HCT116 (cell line): Measurements from ENCODE around the gene RTL1.

Source experiments
- CBX3 ChIP-seq: IDR thresholded peaks from 2 replicates; pipeline ENCODE4 v1.6.1; 2012; ENCODE audit warnings: low read depth
- ELF1 ChIP-seq: IDR thresholded peaks from 2 replicates; pipeline ENCODE4 v1.6.1; 2012; ENCODE audit warnings: low read depth, borderline replicate concordance
- JUND ChIP-seq: IDR thresholded peaks from 2 replicates; pipeline ENCODE4 v1.6.1; 2012
- POLR2AphosphoS5 ChIP-seq: IDR thresholded peaks from 2 replicates; pipeline ENCODE4 v1.6.1; 2011; ENCODE audit warnings: mild to moderate bottlenecking, low read depth, low read length, moderate library complexity
- SIN3A ChIP-seq: IDR thresholded peaks from 2 replicates; pipeline ENCODE4 v1.6.1; 2012; ENCODE audit warnings: low read depth
- YY1 ChIP-seq: IDR thresholded peaks from 2 replicates; pipeline ENCODE4 v1.6.1; 2011; ENCODE audit warnings: low read length, low read depth, moderate library complexity, mild to moderate bottlenecking; ENCODE audit not compliant: insufficient replicate concordance; ENCODE audit errors: extremely low read depth
- ZFX ChIP-seq: fragments of 450-650 bp; IDR thresholded peaks from 2 replicates; pipeline ENCODE4 v1.6.1; 2017
- TF ChIP-seq, protein P1 (sequence below), 3 experiments: fragments of 200-600 bp in 1 of 3; sonication (generic) in 1 of 3; IDR thresholded peaks in 2 of 3; conservative IDR thresholded peaks in 1 of 3; 2 replicates each; pipeline ENCODE4 v1.5.1; 2012 to 2017; ENCODE audit warnings: low read depth in 2 of 3, low read length in 2 of 3, antibody characterized with exemption in 1 of 3, borderline replicate concordance in 1 of 3, control low read depth in 1 of 3, mild to moderate bottlenecking in 1 of 3, mixed read lengths in 1 of 3, mixed run types in 1 of 3, moderate library complexity in 1 of 3; ENCODE audit not compliant: insufficient read depth in 1 of 3
- TF ChIP-seq, protein P2 (sequence below): IDR thresholded peaks from 2 replicates; pipeline ENCODE4 v1.6.1; 2012

DNA sequence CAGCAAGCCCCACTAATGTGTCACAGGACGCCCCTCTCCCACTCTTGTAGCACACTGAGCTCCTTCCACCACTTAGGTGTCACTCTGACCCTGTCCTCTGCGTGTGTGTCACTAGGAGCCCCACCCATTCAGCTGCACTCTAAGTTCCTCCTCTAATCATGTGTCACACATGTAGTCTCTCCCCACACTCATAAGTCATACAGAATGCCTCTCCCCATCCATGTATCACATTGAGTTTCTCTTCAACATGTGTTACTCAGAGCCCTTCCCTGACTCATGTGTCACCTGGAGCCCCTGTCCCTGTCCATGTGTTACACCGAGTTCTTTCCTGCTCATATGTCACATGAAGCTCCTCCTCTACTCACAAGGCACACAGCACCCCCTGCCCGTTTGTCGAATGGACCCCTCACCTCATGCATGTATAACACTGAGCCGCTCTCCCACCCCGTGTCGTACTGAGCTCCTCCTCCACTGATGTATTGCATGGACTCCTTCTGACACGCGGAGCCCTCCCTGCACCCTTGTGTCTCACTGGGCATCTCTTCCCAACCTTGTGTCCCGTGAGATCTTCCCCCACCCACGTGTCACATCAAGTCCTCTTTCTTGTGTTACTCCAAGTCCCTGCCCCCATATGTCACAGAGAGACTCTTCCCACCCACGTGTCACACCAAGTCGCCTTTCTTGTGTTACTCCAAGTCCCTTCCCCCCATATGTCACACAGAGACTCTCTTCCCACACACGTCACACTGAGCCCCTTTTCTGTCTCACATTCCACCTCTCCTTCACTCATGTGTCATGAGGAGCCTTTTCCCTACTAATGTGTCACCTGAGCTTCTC lies 31.0 kb downstream of the RTL1 start:
- TF ChIP-seq JUND, result no peak
- TF ChIP-seq YY1, result no peak
- no peak for TF ChIP-seq CBX3
- TF ChIP-seq, protein P1, sequence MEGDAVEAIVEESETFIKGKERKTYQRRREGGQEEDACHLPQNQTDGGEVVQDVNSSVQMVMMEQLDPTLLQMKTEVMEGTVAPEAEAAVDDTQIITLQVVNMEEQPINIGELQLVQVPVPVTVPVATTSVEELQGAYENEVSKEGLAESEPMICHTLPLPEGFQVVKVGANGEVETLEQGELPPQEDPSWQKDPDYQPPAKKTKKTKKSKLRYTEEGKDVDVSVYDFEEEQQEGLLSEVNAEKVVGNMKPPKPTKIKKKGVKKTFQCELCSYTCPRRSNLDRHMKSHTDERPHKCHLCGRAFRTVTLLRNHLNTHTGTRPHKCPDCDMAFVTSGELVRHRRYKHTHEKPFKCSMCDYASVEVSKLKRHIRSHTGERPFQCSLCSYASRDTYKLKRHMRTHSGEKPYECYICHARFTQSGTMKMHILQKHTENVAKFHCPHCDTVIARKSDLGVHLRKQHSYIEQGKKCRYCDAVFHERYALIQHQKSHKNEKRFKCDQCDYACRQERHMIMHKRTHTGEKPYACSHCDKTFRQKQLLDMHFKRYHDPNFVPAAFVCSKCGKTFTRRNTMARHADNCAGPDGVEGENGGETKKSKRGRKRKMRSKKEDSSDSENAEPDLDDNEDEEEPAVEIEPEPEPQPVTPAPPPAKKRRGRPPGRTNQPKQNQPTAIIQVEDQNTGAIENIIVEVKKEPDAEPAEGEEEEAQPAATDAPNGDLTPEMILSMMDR (IDR thresholded peaks at IDR 0.05 in 2 of 3, conservative IDR thresholded peaks at IDR 0.05 in 1 of 3; ENCODE audit: borderline replicate concordance in 1 of 3, insufficient read depth in 1 of 3, low read depth in 2 of 3, low read length in 2 of 3), result no peak
- no peak for TF ChIP-seq POLR2AphosphoS5
- TF ChIP-seq ZFX, result no peak
- TF ChIP-seq, protein P2, sequence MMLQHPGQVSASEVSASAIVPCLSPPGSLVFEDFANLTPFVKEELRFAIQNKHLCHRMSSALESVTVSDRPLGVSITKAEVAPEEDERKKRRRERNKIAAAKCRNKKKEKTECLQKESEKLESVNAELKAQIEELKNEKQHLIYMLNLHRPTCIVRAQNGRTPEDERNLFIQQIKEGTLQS, result no peak
- no peak for TF ChIP-seq SIN3A
- no peak for TF ChIP-seq ELF1
